Measurements from ENCODE around the gene FSTL4. TPM values are rescaled to one million over a fixed set of nuclear protein-coding genes. Genes with fewer than 3 reads are reported as not detected.

Gene FSTL4
- total RNA-seq, 4 donors from 2014 or later: 0.27 TPM; not detected in 3

DNA sequence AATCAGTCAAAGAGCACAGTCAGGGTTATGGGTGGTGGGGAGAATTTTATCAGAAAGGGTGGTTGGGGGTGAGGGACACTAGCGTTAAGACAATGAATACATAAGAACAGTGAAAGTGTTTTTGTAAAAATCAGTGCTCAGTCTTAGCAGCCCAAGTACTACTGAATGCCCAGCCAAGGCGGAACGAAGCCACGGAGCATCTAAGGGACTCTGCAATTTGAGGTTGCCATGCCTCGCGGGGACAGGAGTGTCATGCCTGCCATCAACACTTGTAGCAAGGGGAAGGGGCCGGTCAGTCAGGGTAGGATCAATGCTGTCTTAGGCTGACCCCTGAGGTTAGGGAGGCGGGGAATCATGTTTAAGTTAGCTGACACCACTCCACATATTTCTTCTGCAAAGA is 13.3 kb downstream of the FSTL4 start:
- Histone ChIP-seq H3K4me3 (no peak overlapping the region), H3K27me3 (peaks cover 21% of the 10 kb centered on the region), H3K9me3 (no peaks in the 10 kb centered on the region), H3K4me1 (no peaks in the 10 kb centered on the region), H3K27ac (no peak overlapping the region), H3K36me3 (no peaks in the 10 kb centered on the region)
- intact Hi-C loops (cut with DNase I; ENCODE audit: low total_unique reads) (no loop called here), in situ Hi-C loops (cut with MboI; ENCODE audit: low pct_ligation_motif_present in 1 of 4, low pct_unique_long_range_greater_than_20kb in 1 of 4, low sequenced_read_pairs in 3 of 4) (no loop called here)
- no peak for TF ChIP-seq POLR2AphosphoS5 (IDR thresholded peaks at IDR 0.05)
- TF ChIP-seq EP300 (IDR thresholded peaks at IDR 0.05; ENCODE audit: low read depth): no peak
- TF ChIP-seq POLR2A (IDR thresholded peaks at IDR 0.05): no peak
- TF ChIP-seq, protein P1, sequence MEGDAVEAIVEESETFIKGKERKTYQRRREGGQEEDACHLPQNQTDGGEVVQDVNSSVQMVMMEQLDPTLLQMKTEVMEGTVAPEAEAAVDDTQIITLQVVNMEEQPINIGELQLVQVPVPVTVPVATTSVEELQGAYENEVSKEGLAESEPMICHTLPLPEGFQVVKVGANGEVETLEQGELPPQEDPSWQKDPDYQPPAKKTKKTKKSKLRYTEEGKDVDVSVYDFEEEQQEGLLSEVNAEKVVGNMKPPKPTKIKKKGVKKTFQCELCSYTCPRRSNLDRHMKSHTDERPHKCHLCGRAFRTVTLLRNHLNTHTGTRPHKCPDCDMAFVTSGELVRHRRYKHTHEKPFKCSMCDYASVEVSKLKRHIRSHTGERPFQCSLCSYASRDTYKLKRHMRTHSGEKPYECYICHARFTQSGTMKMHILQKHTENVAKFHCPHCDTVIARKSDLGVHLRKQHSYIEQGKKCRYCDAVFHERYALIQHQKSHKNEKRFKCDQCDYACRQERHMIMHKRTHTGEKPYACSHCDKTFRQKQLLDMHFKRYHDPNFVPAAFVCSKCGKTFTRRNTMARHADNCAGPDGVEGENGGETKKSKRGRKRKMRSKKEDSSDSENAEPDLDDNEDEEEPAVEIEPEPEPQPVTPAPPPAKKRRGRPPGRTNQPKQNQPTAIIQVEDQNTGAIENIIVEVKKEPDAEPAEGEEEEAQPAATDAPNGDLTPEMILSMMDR (IDR thresholded peaks at IDR 0.05): no peak
- WGBS, 2 donors (ENCODE audit: low coverage in 1 of 2): 83 to 91% methylated on average over 1 to 8 of the region's 8 CpGs
- no peak for DNase-seq

DNA sequence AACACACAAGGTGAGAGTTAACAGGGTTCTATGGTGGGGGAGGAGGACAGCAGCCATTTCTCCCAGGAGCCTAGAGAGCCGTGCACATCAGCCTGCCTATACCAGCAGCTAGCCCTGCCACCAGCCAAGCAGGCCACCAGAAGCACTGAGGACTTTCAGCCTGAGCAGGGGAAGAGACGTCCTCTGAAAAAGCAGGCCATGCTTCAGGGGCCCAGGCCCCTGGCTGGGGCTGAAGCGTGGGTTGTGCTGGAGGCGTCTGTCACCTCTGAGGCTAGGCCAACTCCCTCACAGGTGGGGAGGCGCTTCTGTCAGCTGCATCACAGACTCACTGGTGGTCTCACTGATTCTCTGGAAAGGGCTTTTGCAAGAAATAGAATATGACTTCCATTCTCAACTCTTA is 16.3 kb downstream of the FSTL4 start:
- intact Hi-C loops (cut with DNase I; ENCODE audit: low total_unique reads): no loop called here
- no peaks in the 10 kb centered on the region for H3K36me3 ChIP-seq
- WGBS, 2 donors (ENCODE audit: low coverage in 1 of 2): 84 to 100% methylated on average over 1 to 5 of the region's 5 CpGs
- no peak overlapping the region for H3K4me3 ChIP-seq
- in situ Hi-C loops (cut with MboI; ENCODE audit: low pct_ligation_motif_present in 1 of 4, low pct_unique_long_range_greater_than_20kb in 1 of 4, low sequenced_read_pairs in 3 of 4): no loop called here
- no peak for DNase-seq
- no peaks in the 10 kb centered on the region for H3K27me3 ChIP-seq
- TF ChIP-seq POLR2AphosphoS5 (IDR thresholded peaks at IDR 0.05) (no peak), EP300 (IDR thresholded peaks at IDR 0.05; ENCODE audit: low read depth) (no peak), POLR2A (IDR thresholded peaks at IDR 0.05) (no peak)
- TF ChIP-seq, protein P1 (IDR thresholded peaks at IDR 0.05): no peak
- no peaks in the 10 kb centered on the region for H3K4me1 ChIP-seq
- H3K27ac ChIP-seq: no peak overlapping the region
- H3K9me3 ChIP-seq: no peaks in the 10 kb centered on the region

DNA sequence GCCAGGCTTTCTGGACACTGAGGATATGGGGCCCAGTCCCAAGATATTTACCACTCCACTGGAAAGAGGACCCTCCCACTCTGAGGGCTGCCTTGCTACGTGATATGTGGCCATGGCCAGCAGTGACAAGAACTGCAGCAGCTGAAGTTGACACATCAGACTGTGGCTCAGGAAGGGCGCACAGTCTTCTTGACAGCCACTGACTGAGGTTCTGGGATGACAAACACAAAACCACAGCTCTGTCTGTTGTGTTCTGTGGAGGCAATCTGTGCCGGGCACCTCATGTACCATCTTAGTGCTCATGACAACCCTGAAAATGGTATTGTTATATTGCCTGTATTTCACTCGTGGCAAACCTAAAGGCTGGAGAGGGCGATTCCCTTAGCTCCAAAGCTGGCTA is 16.9 kb downstream of the FSTL4 start:
- Histone ChIP-seq H3K27ac (no peak overlapping the region), H3K9me3 (no peaks in the 10 kb centered on the region), H3K27me3 (no peaks in the 10 kb centered on the region), H3K36me3 (no peaks in the 10 kb centered on the region), H3K4me1 (no peaks in the 10 kb centered on the region), H3K4me3 (no peak overlapping the region)
- 78% methylated on average over 5 of the region's 5 CpGs; no CpG with 5 or more reads in 1 of the 2 donors for WGBS, 2 donors (ENCODE audit: low coverage in 1 of 2)
- in situ Hi-C loops (cut with MboI; ENCODE audit: low pct_ligation_motif_present in 1 of 4, low pct_unique_long_range_greater_than_20kb in 1 of 4, low sequenced_read_pairs in 3 of 4): no loop called here
- intact Hi-C loops (cut with DNase I; ENCODE audit: low total_unique reads): no loop called here
- no peak for DNase-seq
- TF ChIP-seq POLR2A (IDR thresholded peaks at IDR 0.05): no peak
- TF ChIP-seq, protein P1 (IDR thresholded peaks at IDR 0.05): no peak
- TF ChIP-seq POLR2AphosphoS5 (IDR thresholded peaks at IDR 0.05): no peak

DNA sequence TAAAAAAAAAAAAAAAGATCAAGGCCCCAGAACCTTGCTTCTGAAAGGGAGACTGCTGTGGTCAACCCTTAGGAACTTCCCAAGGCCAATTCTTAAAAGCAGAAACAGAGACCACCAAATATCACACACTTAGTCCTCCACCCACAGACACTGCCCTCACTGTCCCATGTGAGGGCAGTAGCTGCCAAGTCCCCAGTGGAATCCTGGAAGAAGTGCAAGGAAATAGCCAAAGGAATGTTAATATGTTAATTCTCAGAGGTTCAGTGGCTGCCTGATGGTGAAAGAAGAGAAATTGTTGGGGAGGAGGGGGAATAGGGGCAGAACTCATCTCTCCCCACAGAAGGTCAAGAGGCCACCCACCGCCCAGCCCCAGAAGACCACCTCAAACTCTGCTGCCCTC is 23.1 kb downstream of the FSTL4 start:
- in situ Hi-C loops (cut with MboI; ENCODE audit: low pct_ligation_motif_present in 1 of 4, low pct_unique_long_range_greater_than_20kb in 1 of 4, low sequenced_read_pairs in 3 of 4) (no loop called here), intact Hi-C loops (cut with DNase I; ENCODE audit: low total_unique reads) (no loop called here)
- H3K27ac ChIP-seq: no peak overlapping the region
- no peaks in the 10 kb centered on the region for H3K4me1 ChIP-seq
- no peak overlapping the region for H3K4me3 ChIP-seq
- H3K9me3 ChIP-seq: no peaks in the 10 kb centered on the region
- H3K36me3 ChIP-seq: no peaks in the 10 kb centered on the region
- H3K27me3 ChIP-seq: no peaks in the 10 kb centered on the region
- no peak for TF ChIP-seq POLR2A (IDR thresholded peaks at IDR 0.05)
- TF ChIP-seq POLR2AphosphoS5 (IDR thresholded peaks at IDR 0.05): no peak
- no peak for TF ChIP-seq EP300 (IDR thresholded peaks at IDR 0.05; ENCODE audit: low read depth)
- TF ChIP-seq, protein P1 (IDR thresholded peaks at IDR 0.05): no peak
- no peak for DNase-seq
- WGBS, 2 donors (ENCODE audit: low coverage in 1 of 2): 65 to 100% methylated on average over 1 of the region's 1 CpG

Measured in transverse colon (tissue), 4 donors.